K562 (cell line): Measurements from ENCODE around the gene EHMT2. TPM values are rescaled to one million over a fixed set of nuclear protein-coding genes. Genes with fewer than 3 reads are reported as not detected.

Source experiments
- CBX1 ChIP-seq: sonication (generic); IDR thresholded peaks from 2 replicates; pipeline ENCODE4 v1.6.1; 2016; ENCODE audit warnings: antibody characterized with exemption, low read depth, mild to moderate bottlenecking
- HMGN3 ChIP-seq: IDR thresholded peaks from 2 replicates; pipeline ENCODE4 v1.6.1; 2011; ENCODE audit warnings: borderline replicate concordance, low read depth, mild to moderate bottlenecking, mixed read lengths, low read length; ENCODE audit not compliant: insufficient read length; ENCODE audit errors: extremely low read depth
- MAX ChIP-seq: sonication (generic); formaldehyde crosslinking; IDR thresholded peaks from 2 replicates; pipeline ENCODE4 v1.9.0; 2022; ENCODE audit warnings: mild to moderate bottlenecking, missing genetic modification reagents
- RCOR1 ChIP-seq, 2 experiments: IDR thresholded peaks; 2 replicates each; pipeline ENCODE4 v1.6.1; 2012; ENCODE audit warnings: low read depth in 2 of 2, low read length in 2 of 2, borderline replicate concordance in 1 of 2, improper control_type of control experiment in 1 of 2
- RREB1 ChIP-seq: fragments of 250-450 bp; sonication (Bioruptor Pico); IDR thresholded peaks from 2 replicates; pipeline ENCODE4 v1.4.0; 2020
- SMARCA5 ChIP-seq: fragments of 450-650 bp; IDR thresholded peaks from 2 replicates; pipeline ENCODE4 v1.6.1; 2016
- ZBTB34 ChIP-seq: fragments of 250-450 bp; sonication (Bioruptor Pico); IDR thresholded peaks from 2 replicates; pipeline ENCODE4 v1.8.0; 2021; ENCODE audit warnings: mild to moderate bottlenecking, moderate library complexity
- polyA plus RNA-seq, 8 experiments: library from polyadenylated mRNA; depleted of rRNA in 4 of 8; stranded (reverse) in 5 of 8; unstranded in 3 of 8; fragments of >200 nt; fragmentation: Nextera tagmentation in 2 of 8; fragmentation: Illumina TruSeq in 1 of 8; extraction: Ambion mirVana in 2 of 8; extraction: Trizol in 1 of 8; gene quantifications; 2 replicates each; pipeline versions ENCODE4 v1.2.1 to v1.2.3, GENCODE V29; 2011 to 2014; ENCODE audit warnings: inconsistent platforms in 1 of 8, missing spikeins in 1 of 8
- total RNA-seq, 7 experiments: library from RNA; depleted of rRNA in 6 of 7; stranded (reverse); fragments of >200 nt in 6 of 7; fragmentation: Illumina TruSeq in 2 of 7; extraction: Trizol in 2 of 7; gene quantifications; 2 replicates each; pipeline versions ENCODE4 v1.2.1 to v1.2.3, GENCODE V29; 2011 to 2021; ENCODE audit warnings: low replicate concordance in 1 of 7

EHMT2 gene
- total and polyA plus RNA-seq, 9 of the 15 experiments (the other 6 are each of a cell fraction or from before 2014, with no cell fraction given), result 2.1 to 63.8 (median 38.5) TPM

- TF ChIP-seq RREB1 (CRISPR knock-in tag) (no peak), RCOR1 (IDR thresholded peaks at IDR 0.05; ENCODE audit: borderline replicate concordance in 1 of 2, low read depth in 2 of 2, low read length in 2 of 2) (peak in 1 of 2 experiments; percentile 59; a peak in 2 of 4 replicates), CBX1 (peak; percentile 60; the same call in 1 of the 2 replicates), ZBTB34 (CRISPR knock-in tag) (no peak), MAX (CRISPR knock-in tag) (0 out of 2 replicates have a peak, but pooled peaks have one; percentile 7), SMARCA5 (peak; percentile 64; the same call in 1 of the 2 replicates), HMGN3 (peak; percentile 31)
Observed at GRCh38 chr6:31870385-31870921, 27.0 kb downstream of the EHMT2 start (continued).
